ENCODE measurements around the gene KIAA0513. TPM values are rescaled to one million over a fixed set of nuclear protein-coding genes. Genes with fewer than 3 reads are reported as not detected.

The KIAA0513 gene
- total RNA-seq, 2 experiments from 2014 or later: 9.7 to 9.8 TPM

GRCh38 chr16:85072947-85073346, 45.4 kb downstream of the KIAA0513 start:
- H3K27me3 Mint-ChIP-seq (ENCODE audit: low read depth): no peaks in the 10 kb centered on the region

GRCh38 chr16:85074225-85074914, 46.8 kb downstream of the KIAA0513 start:
- no peak for DNase-seq
- CTCF ChIA-PET: no interaction called here
- Mint-ChIP-seq H3K36me3 (ENCODE audit: low read depth) (peaks cover 3% of the 10 kb centered on the region), H3K27ac (no peak overlapping the region), H3K4me3 (no peak overlapping the region), H3K27me3 (ENCODE audit: low read depth) (no peaks in the 10 kb centered on the region), H3K9me3 (no peaks in the 10 kb centered on the region), H3K4me1 (ENCODE audit: low read depth) (no peaks in the 10 kb centered on the region)
- intact Hi-C loops (cut with micrococcal nuclease): no loop called here

More at GRCh38 chr16:85072947-85073346, 45.4 kb downstream of the KIAA0513 start:
- intact Hi-C loops (cut with micrococcal nuclease): no loop called here
- CTCF ChIA-PET: interaction anchor here (1.1 kb wide), 1 partner anchor 14 kb away, joined by 3 read pairs; no protein-coding TSS in a partner anchor
- Mint-ChIP-seq H3K9me3 (no peaks in the 10 kb centered on the region), H3K36me3 (ENCODE audit: low read depth) (peaks cover 3% of the 10 kb centered on the region), H3K4me1 (ENCODE audit: low read depth) (no peaks in the 10 kb centered on the region), H3K27ac (no peak overlapping the region), H3K4me3 (no peak overlapping the region)
- no peak for DNase-seq

- intact Hi-C loops (cut with micrococcal nuclease): no loop called here
- peaks cover 3% of the 10 kb centered on the region for H3K36me3 Mint-ChIP-seq (ENCODE audit: low read depth)
- no peaks in the 10 kb centered on the region for H3K4me1 Mint-ChIP-seq (ENCODE audit: low read depth)
- H3K27me3 Mint-ChIP-seq (ENCODE audit: low read depth): no peaks in the 10 kb centered on the region
- H3K27ac Mint-ChIP-seq: no peak overlapping the region
- no peak overlapping the region for H3K4me3 Mint-ChIP-seq
- DNase-seq: no peak
- CTCF ChIA-PET: interaction anchor here (0.8 to 1.2 kb wide), 2 partner anchors 36 to 47 kb away, joined by 3 to 4 read pairs; partner anchors contain the start of gene KIAA0513
- H3K9me3 Mint-ChIP-seq: no peaks in the 10 kb centered on the region
Measured at GRCh38 chr16:85075236-85075924, 47.8 kb downstream of the KIAA0513 start.

- H3K27me3 Mint-ChIP-seq (ENCODE audit: low read depth): no peaks in the 10 kb centered on the region
- peaks cover 1% of the 10 kb centered on the region for H3K36me3 Mint-ChIP-seq (ENCODE audit: low read depth)
- CTCF ChIA-PET: no interaction called here
- no peak overlapping the region for H3K27ac Mint-ChIP-seq
- H3K9me3 Mint-ChIP-seq: no peaks in the 10 kb centered on the region
- DNase-seq: no peak
- no peaks in the 10 kb centered on the region for H3K4me1 Mint-ChIP-seq (ENCODE audit: low read depth)
- no peak overlapping the region for H3K4me3 Mint-ChIP-seq
- intact Hi-C loops (cut with micrococcal nuclease): no loop called here
Measured at GRCh38 chr16:85077039-85077438, 49.4 kb downstream of the KIAA0513 start.

- Mint-ChIP-seq H3K27ac (peak overlapping the region; percentile 41), H3K36me3 (ENCODE audit: low read depth) (peaks cover 1% of the 10 kb centered on the region), H3K9me3 (no peaks in the 10 kb centered on the region), H3K4me1 (ENCODE audit: low read depth) (peaks cover 3% of the 10 kb centered on the region), H3K4me3 (no peak overlapping the region), H3K27me3 (ENCODE audit: low read depth) (no peaks in the 10 kb centered on the region)
- DNase-seq: no peak
- CTCF ChIA-PET: interaction anchor here (0.6 kb wide), 1 partner anchor 204 kb away, joined by 5 read pairs; no protein-coding TSS in a partner anchor
- intact Hi-C loops (cut with micrococcal nuclease): no loop called here
Measured at GRCh38 chr16:85077576-85078125, 50.1 kb downstream of the KIAA0513 start.

GRCh38 chr16:85078226-85078625, 50.6 kb downstream of the KIAA0513 start:
- peak overlapping the region; percentile 41 for H3K27ac Mint-ChIP-seq
- H3K27me3 Mint-ChIP-seq (ENCODE audit: low read depth): no peaks in the 10 kb centered on the region
- intact Hi-C loops (cut with micrococcal nuclease): no loop called here
- peaks cover 1% of the 10 kb centered on the region for H3K36me3 Mint-ChIP-seq (ENCODE audit: low read depth)
- H3K4me1 Mint-ChIP-seq (ENCODE audit: low read depth): peaks cover 8% of the 10 kb centered on the region
- no peaks in the 10 kb centered on the region for H3K9me3 Mint-ChIP-seq
- no peak for DNase-seq
- no peak overlapping the region for H3K4me3 Mint-ChIP-seq
- CTCF ChIA-PET: interaction anchor here (0.5 to 0.6 kb wide), 2 partner anchors 37 to 203 kb away, joined by 3 to 5 read pairs; no protein-coding TSS in a partner anchor

- peaks cover 10% of the 10 kb centered on the region for H3K4me1 Mint-ChIP-seq (ENCODE audit: low read depth)
- DNase-seq: no peak
- H3K27me3 Mint-ChIP-seq (ENCODE audit: low read depth): no peaks in the 10 kb centered on the region
- H3K27ac Mint-ChIP-seq: no peak overlapping the region
- H3K36me3 Mint-ChIP-seq (ENCODE audit: low read depth): peaks cover 1% of the 10 kb centered on the region
- intact Hi-C loops (cut with micrococcal nuclease): no loop called here
- CTCF ChIA-PET: interaction anchor here (0.5 kb wide), 1 partner anchor 36 kb away, joined by 3 read pairs; no protein-coding TSS in a partner anchor
- H3K9me3 Mint-ChIP-seq: no peaks in the 10 kb centered on the region
- no peak overlapping the region for H3K4me3 Mint-ChIP-seq
Measured at GRCh38 chr16:85078952-85079351, 51.4 kb downstream of the KIAA0513 start.

GRCh38 chr16:85079785-85080570, 52.4 kb downstream of the KIAA0513 start:
- H3K4me1 Mint-ChIP-seq (ENCODE audit: low read depth): peaks cover 10% of the 10 kb centered on the region
- H3K4me3 Mint-ChIP-seq: no peak overlapping the region
- H3K36me3 Mint-ChIP-seq (ENCODE audit: low read depth): no peaks in the 10 kb centered on the region
- no peaks in the 10 kb centered on the region for H3K9me3 Mint-ChIP-seq
- DNase-seq: no peak
- intact Hi-C loops (cut with micrococcal nuclease): no loop called here
- no peaks in the 10 kb centered on the region for H3K27me3 Mint-ChIP-seq (ENCODE audit: low read depth)
- no peak overlapping the region for H3K27ac Mint-ChIP-seq
- CTCF ChIA-PET: no interaction called here

- H3K4me1 Mint-ChIP-seq (ENCODE audit: low read depth): peaks cover 10% of the 10 kb centered on the region
- intact Hi-C loops (cut with micrococcal nuclease): no loop called here
- H3K9me3 Mint-ChIP-seq: no peaks in the 10 kb centered on the region
Measured at GRCh38 chr16:85081038-85081437, 53.4 kb downstream of the KIAA0513 start.

GRCh38 chr16:85081765-85082164, 54.2 kb downstream of the KIAA0513 start:
- H3K36me3 Mint-ChIP-seq (ENCODE audit: low read depth): no peaks in the 10 kb centered on the region
- no peaks in the 10 kb centered on the region for H3K27me3 Mint-ChIP-seq (ENCODE audit: low read depth)
- H3K27ac Mint-ChIP-seq: no peak overlapping the region
- CTCF ChIA-PET: no interaction called here
- no peak for DNase-seq
- no peak overlapping the region for H3K4me3 Mint-ChIP-seq
- no peaks in the 10 kb centered on the region for H3K9me3 Mint-ChIP-seq
- intact Hi-C loops (cut with micrococcal nuclease): no loop called here
- H3K4me1 Mint-ChIP-seq (ENCODE audit: low read depth): peaks cover 10% of the 10 kb centered on the region

More at GRCh38 chr16:85081038-85081437, 53.4 kb downstream of the KIAA0513 start:
- H3K4me3 Mint-ChIP-seq: no peak overlapping the region
- no peak for DNase-seq
- CTCF ChIA-PET: no interaction called here
- H3K27ac Mint-ChIP-seq: no peak overlapping the region
- no peaks in the 10 kb centered on the region for H3K27me3 Mint-ChIP-seq (ENCODE audit: low read depth)
- H3K36me3 Mint-ChIP-seq (ENCODE audit: low read depth): no peaks in the 10 kb centered on the region

- H3K4me1 Mint-ChIP-seq (ENCODE audit: low read depth): peaks cover 13% of the 10 kb centered on the region
- no peaks in the 10 kb centered on the region for H3K36me3 Mint-ChIP-seq (ENCODE audit: low read depth)
- H3K9me3 Mint-ChIP-seq: no peaks in the 10 kb centered on the region
- no peaks in the 10 kb centered on the region for H3K27me3 Mint-ChIP-seq (ENCODE audit: low read depth)
- CTCF ChIA-PET: no interaction called here
- no peak overlapping the region for H3K27ac Mint-ChIP-seq
- H3K4me3 Mint-ChIP-seq: no peak overlapping the region
- DNase-seq: no peak
- intact Hi-C loops (cut with micrococcal nuclease): no loop called here
Measured at GRCh38 chr16:85082173-85083050, 54.8 kb downstream of the KIAA0513 start.
